OCI-LY1 (cell line): ENCODE results near the gene GID8.

Source experiments
- H2AFZ ChIP-seq: fragments of 200-600 bp; sonication (generic), shearing (Covaris generic); 2 replicates; pipeline ENCODE4 v1.6.0; 2014; ENCODE audit warnings: antibody characterized with exemption, mild to moderate bottlenecking, low read length
- H3F3A ChIP-seq: fragments of 200-600 bp; sonication (generic), shearing (Covaris generic); 2 replicates; pipeline ENCODE4 v1.6.0; 2014; ENCODE audit warnings: mild to moderate bottlenecking, antibody characterized with exemption, low read length, moderate library complexity; ENCODE audit not compliant: insufficient read depth
- H3K27ac ChIP-seq: fragments of 200-600 bp; sonication (generic); 2 replicates; pipeline ENCODE4 v1.5.1; 2014; ENCODE audit warnings: low read length, mixed run types, mild to moderate bottlenecking, low read depth; ENCODE audit not compliant: poor library complexity, severe bottlenecking
- H3K27me3 ChIP-seq: fragments of 200-600 bp; sonication (generic); 2 replicates; pipeline ENCODE4 v1.6.0; 2014; ENCODE audit warnings: antibody characterized with exemption, mild to moderate bottlenecking, low read length, moderate library complexity; ENCODE audit not compliant: insufficient read depth
- H3K36me3 ChIP-seq: fragments of 200-600 bp; sonication (generic); 2 replicates; pipeline ENCODE4 v1.6.1; 2014; ENCODE audit warnings: mild to moderate bottlenecking, antibody characterized with exemption, low read length, moderate library complexity, mixed read lengths; ENCODE audit not compliant: insufficient read depth
- H3K4me1 ChIP-seq: fragments of 200-600 bp; sonication (generic); 2 replicates; pipeline ENCODE4 v1.5.1; 2014; ENCODE audit warnings: mild to moderate bottlenecking, low read length, moderate library complexity; ENCODE audit not compliant: insufficient read depth, severe bottlenecking
- H3K4me2 ChIP-seq: fragments of 200-600 bp; sonication (generic), shearing (Covaris generic); 2 replicates; pipeline ENCODE4 v1.6.1; 2014; ENCODE audit warnings: low read length
- H3K4me3 ChIP-seq: fragments of 200-600 bp; sonication (generic); 2 replicates; pipeline ENCODE4 v1.5.1; 2014; ENCODE audit warnings: low read length, low read depth, mild to moderate bottlenecking, mixed read lengths; ENCODE audit not compliant: poor library complexity, severe bottlenecking
- H3K79me2 ChIP-seq: fragments of 200-600 bp; shearing (Covaris generic); 2 replicates; pipeline ENCODE4 v1.6.1; 2016; ENCODE audit warnings: mixed run types, low read length, mixed read lengths; ENCODE audit not compliant: insufficient read depth
- H3K9ac ChIP-seq: fragments of 200-600 bp; sonication (generic), shearing (Covaris generic); 2 replicates; pipeline ENCODE4 v1.6.1; 2014; ENCODE audit warnings: mild to moderate bottlenecking, low read length, mixed read lengths
- H3K9me2 ChIP-seq: fragments of 200-600 bp; sonication (generic), shearing (Covaris generic); 2 replicates; pipeline ENCODE4 v1.6.1; 2014; ENCODE audit warnings: low read depth, mild to moderate bottlenecking, low read length, mixed read lengths
- H3K9me3 ChIP-seq: fragments of 200-600 bp; shearing (Covaris generic); 2 replicates; pipeline ENCODE4 v1.6.1; 2014; ENCODE audit warnings: low read length, mixed read lengths
- H4K20me1 ChIP-seq: fragments of 200-600 bp; sonication (generic), shearing (Covaris generic); 2 replicates; pipeline ENCODE4 v1.6.0; 2016; ENCODE audit warnings: mild to moderate bottlenecking, low read length; ENCODE audit not compliant: insufficient read depth
- EZH2 ChIP-seq: fragments of 200-600 bp; sonication (generic), shearing (Covaris generic); IDR thresholded peaks from 2 replicates; pipeline ENCODE4 v1.8.0; 2017; ENCODE audit warnings: borderline replicate concordance, mixed run types, mild to moderate bottlenecking, antibody characterized with exemption, low read length, moderate library complexity, mixed read lengths
- TF ChIP-seq, protein P1 (sequence below): fragments of 200-600 bp; sonication (generic), shearing (Covaris generic); IDR thresholded peaks from 2 replicates; pipeline ENCODE4 v1.5.1; 2017; ENCODE audit warnings: mild to moderate bottlenecking, antibody characterized with exemption, low read length, moderate library complexity, mixed read lengths

The GID8 gene

DNA sequence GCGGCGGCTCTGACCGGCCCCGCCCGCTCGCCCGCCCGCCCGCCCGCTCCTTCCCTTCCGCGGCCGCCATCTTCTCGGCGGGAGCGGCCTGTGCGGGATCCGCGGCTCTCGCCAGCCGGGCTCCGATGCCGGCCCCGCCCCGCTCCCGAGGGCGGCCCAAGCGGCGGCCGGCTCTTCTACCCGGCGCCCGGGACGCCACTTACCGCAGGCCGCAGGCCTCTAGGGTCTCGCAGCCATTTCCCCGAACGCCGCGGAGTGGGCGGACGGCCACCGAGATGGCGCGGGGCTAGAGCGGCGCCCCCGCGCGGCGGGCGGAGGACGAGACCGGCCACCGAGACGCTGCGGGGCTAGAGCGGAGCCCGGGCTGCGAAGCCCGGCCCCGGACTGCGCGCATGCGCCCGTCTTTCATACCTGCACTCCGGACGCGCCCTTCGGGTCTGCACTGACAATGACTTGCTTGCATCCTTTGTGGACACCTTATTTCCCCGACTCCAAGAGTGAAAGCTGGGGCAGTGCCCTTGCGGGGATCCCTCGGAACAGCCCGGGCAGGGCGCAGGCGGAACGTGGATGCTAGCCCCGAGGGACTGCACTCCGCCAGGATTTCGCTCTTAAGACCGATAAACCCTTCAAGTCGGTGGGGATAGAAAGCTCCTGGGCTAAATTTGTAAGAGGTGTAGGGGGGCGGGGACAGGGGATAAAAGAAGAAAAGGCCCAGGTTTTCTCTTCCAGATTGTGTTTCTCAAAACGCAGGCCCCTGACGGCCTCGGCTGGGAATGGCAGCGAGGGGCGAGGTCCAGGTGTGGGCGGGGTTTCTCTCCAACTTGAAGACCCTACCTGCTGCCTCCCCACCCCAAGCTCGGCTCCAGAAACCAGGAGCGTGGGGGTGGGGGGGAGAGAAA, 11.5 kb upstream of the GID8 start, which contains the start of gene DIDO1:
Gene DIDO1 (minus strand): TSS at position 277 of the 899 bp plus-strand sequence.
- H3K4me1 ChIP-seq = peaks cover 70% of the 10 kb centered on the region
- peak within 1 kb of the TSS; percentile 98 for H3K9ac ChIP-seq
- peak within 1 kb of the TSS; percentile 55 for H3K27ac ChIP-seq
- H2AFZ ChIP-seq = no peak within 1 kb of the TSS
- H3F3A ChIP-seq = no peaks in the 10 kb centered on the region
- no peaks in the 10 kb centered on the region for H3K9me2 ChIP-seq
- no peak for TF ChIP-seq EZH2
- TF ChIP-seq, protein P1, sequence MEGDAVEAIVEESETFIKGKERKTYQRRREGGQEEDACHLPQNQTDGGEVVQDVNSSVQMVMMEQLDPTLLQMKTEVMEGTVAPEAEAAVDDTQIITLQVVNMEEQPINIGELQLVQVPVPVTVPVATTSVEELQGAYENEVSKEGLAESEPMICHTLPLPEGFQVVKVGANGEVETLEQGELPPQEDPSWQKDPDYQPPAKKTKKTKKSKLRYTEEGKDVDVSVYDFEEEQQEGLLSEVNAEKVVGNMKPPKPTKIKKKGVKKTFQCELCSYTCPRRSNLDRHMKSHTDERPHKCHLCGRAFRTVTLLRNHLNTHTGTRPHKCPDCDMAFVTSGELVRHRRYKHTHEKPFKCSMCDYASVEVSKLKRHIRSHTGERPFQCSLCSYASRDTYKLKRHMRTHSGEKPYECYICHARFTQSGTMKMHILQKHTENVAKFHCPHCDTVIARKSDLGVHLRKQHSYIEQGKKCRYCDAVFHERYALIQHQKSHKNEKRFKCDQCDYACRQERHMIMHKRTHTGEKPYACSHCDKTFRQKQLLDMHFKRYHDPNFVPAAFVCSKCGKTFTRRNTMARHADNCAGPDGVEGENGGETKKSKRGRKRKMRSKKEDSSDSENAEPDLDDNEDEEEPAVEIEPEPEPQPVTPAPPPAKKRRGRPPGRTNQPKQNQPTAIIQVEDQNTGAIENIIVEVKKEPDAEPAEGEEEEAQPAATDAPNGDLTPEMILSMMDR = peak; percentile 44
- H3K4me3 ChIP-seq = peak within 1 kb of the TSS; percentile 97
- no peaks in the 10 kb centered on the region for H3K27me3 ChIP-seq
- H3K9me3 ChIP-seq = no peaks in the 10 kb centered on the region
- peaks cover 57% of the 10 kb centered on the region for H3K79me2 ChIP-seq
- H3K36me3 ChIP-seq = peaks cover 8% of the 10 kb centered on the region
- no peaks in the 10 kb centered on the region for H4K20me1 ChIP-seq
- peak within 1 kb of the TSS; percentile 97 for H3K4me2 ChIP-seq

DNA sequence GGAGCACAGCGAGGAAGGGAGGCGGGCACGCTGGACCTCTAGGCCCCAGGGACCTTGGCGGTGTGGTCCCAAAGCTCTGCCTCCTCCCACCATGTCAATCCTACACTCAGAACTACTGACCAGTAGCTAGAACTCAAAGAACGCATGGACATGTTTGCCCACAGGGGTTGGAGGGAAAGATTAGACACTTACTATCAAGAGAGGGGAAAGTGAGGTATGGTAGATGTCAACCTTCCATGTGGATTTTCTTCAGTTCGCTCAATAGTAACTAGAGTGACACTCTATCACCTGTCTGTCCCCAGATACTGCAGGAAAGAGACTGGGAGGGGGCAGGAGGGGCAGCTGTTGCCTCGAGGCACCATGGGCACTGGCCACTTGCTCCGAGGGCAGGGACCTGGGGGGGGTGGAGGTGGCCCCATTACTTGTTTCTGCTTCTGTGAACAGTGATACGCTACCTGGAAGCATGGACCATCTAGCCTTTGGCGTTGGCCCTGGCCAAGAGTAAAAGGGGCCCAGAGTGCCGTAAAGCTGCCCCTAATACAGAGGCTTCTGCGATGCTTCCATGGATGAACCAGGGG, 10.7 kb upstream of the GID8 start:
- H3K79me2 ChIP-seq = peaks cover 58% of the 10 kb centered on the region
- H3K9me2 ChIP-seq = no peaks in the 10 kb centered on the region
- peak overlapping the region; percentile 97 for H3K4me3 ChIP-seq
- H4K20me1 ChIP-seq = no peaks in the 10 kb centered on the region
- H3K9me3 ChIP-seq = no peaks in the 10 kb centered on the region
- TF ChIP-seq, protein P1 = no peak
- TF ChIP-seq EZH2 = no peak
- H3K27me3 ChIP-seq = no peaks in the 10 kb centered on the region
- H3K9ac ChIP-seq = peak overlapping the region; percentile 98
- peaks cover 11% of the 10 kb centered on the region for H3K36me3 ChIP-seq
- no peaks in the 10 kb centered on the region for H3F3A ChIP-seq
- H3K4me1 ChIP-seq = peaks cover 75% of the 10 kb centered on the region
- H2AFZ ChIP-seq = no peak overlapping the region
- peak overlapping the region; percentile 97 for H3K4me2 ChIP-seq
- peak overlapping the region; percentile 35 for H3K27ac ChIP-seq

- Histone ChIP-seq H4K20me1 (no peaks in the 10 kb centered on the region), H3K79me2 (peaks cover 60% of the 10 kb centered on the region), H3K4me2 (peak overlapping the region; percentile 52)
These were observed 9.6 kb upstream of the GID8 start for GRCh38 chr20:62928246-62928939.

More at GRCh38 chr20:62928246-62928939, 9.6 kb upstream of the GID8 start:
- Histone ChIP-seq H3K4me1 (peaks cover 65% of the 10 kb centered on the region), H3K27me3 (no peaks in the 10 kb centered on the region), H3K4me3 (peak overlapping the region; percentile 46), H3K9me3 (no peaks in the 10 kb centered on the region), H2AFZ (no peak overlapping the region), H3K36me3 (peaks cover 22% of the 10 kb centered on the region), H3K9me2 (no peaks in the 10 kb centered on the region), H3F3A (no peaks in the 10 kb centered on the region), H3K9ac (peak overlapping the region; percentile 6; the same call in 1 of the 2 replicates), H3K27ac (no peak overlapping the region)
- TF ChIP-seq, protein P1 = no peak
- TF ChIP-seq EZH2 = no peak
